HepG2 (cell line): ENCODE data around the gene ERMARD. TPM values are rescaled to one million over a fixed set of nuclear protein-coding genes. Genes with fewer than 3 reads are reported as not detected.

Source experiments
- ARNTL ChIP-seq: sonication (generic); formaldehyde crosslinking; IDR thresholded peaks from 2 replicates; pipeline ENCODE4 v1.4.0; 2020; ENCODE audit warnings: mild to moderate bottlenecking, missing genetic modification reagents
- DR1 ChIP-seq: sonication (generic); formaldehyde crosslinking; IDR thresholded peaks from 2 replicates; pipeline ENCODE4 v1.8.0; 2021; ENCODE audit warnings: mild to moderate bottlenecking, missing genetic modification reagents, inconsistent platforms
- JARID2 ChIP-seq: sonication (generic); formaldehyde crosslinking; IDR thresholded peaks from 2 replicates; pipeline ENCODE4 v1.8.1; 2023; ENCODE audit warnings: missing genetic modification reagents, inconsistent platforms; ENCODE audit not compliant: insufficient replicate concordance
- MZF1 ChIP-seq: sonication (generic); formaldehyde crosslinking; IDR thresholded peaks from 2 replicates; pipeline ENCODE4 v1.8.1; 2023; ENCODE audit warnings: mild to moderate bottlenecking, missing genetic modification reagents, borderline replicate concordance
- NFKBIZ ChIP-seq: IDR thresholded peaks from 2 replicates; pipeline ENCODE4 v1.6.1; 2018; ENCODE audit warnings: missing genetic modification reagents, missing compliant biosample characterization
- NR2C2 ChIP-seq: sonication (generic); formaldehyde crosslinking; IDR thresholded peaks from 2 replicates; pipeline ENCODE4 v1.4.0; 2020; ENCODE audit warnings: missing genetic modification reagents, mild to moderate bottlenecking, moderate library complexity, borderline replicate concordance
- POGZ ChIP-seq: sonication (generic); formaldehyde crosslinking; IDR thresholded peaks from 2 replicates; pipeline ENCODE4 v1.4.0; 2020; ENCODE audit warnings: mild to moderate bottlenecking, missing genetic modification reagents
- STAT5B ChIP-seq: sonication (generic); formaldehyde crosslinking; IDR thresholded peaks from 2 replicates; pipeline ENCODE4 v1.4.0; 2020; ENCODE audit warnings: missing genetic modification reagents
- TEAD3 ChIP-seq: optimal IDR thresholded peaks from 2 replicates; pipeline ENCODE3; 2016; ENCODE audit warnings: borderline replicate concordance
- ZFP36L1 ChIP-seq: sonication (generic); formaldehyde crosslinking; IDR thresholded peaks from 2 replicates; pipeline ENCODE4 v1.8.0; 2022; ENCODE audit warnings: mild to moderate bottlenecking, missing genetic modification reagents, moderate library complexity
- ZNF235 ChIP-seq: sonication (generic); formaldehyde crosslinking; IDR thresholded peaks from 2 replicates; pipeline ENCODE4 v1.8.1; 2023; ENCODE audit warnings: mild to moderate bottlenecking, missing genetic modification reagents, borderline replicate concordance
- ZNF761 ChIP-seq: sonication (generic); formaldehyde crosslinking; conservative IDR thresholded peaks from 2 replicates; pipeline ENCODE4 v1.4.0; 2020; ENCODE audit warnings: mild to moderate bottlenecking, missing genetic modification reagents
- polyA plus RNA-seq, 8 experiments: library from polyadenylated mRNA; depleted of rRNA in 3 of 8; stranded (reverse) in 7 of 8; unstranded in 1 of 8; fragments of >200 nt; fragmentation: Illumina TruSeq in 4 of 8; extraction: Trizol in 4 of 8; gene quantifications; 2 replicates each; pipeline versions ENCODE4 v1.2.1 to v1.2.3, GENCODE V29; 2011 to 2016; ENCODE audit warnings: low read depth in 4 of 8, missing spikeins in 1 of 8, mixed read lengths in 1 of 8; ENCODE audit not compliant: insufficient read depth in 1 of 8
- total RNA-seq, 5 experiments: library from RNA; depleted of rRNA; stranded (reverse); fragments of >200 nt; fragmentation: Illumina TruSeq; extraction: Trizol; gene quantifications; 2 replicates each; pipeline ENCODE4 v1.2.3, GENCODE V29; 2016; ENCODE audit warnings: low read depth in 1 of 5
- TF ChIP-seq, protein P1 (sequence below): sonication (generic); formaldehyde crosslinking; IDR thresholded peaks from 2 replicates; pipeline ENCODE4 v1.4.0; 2020; ENCODE audit warnings: missing genetic modification reagents, mild to moderate bottlenecking, borderline replicate concordance
- TF ChIP-seq, protein P2 (sequence below): sonication (generic); formaldehyde crosslinking; IDR thresholded peaks from 2 replicates; pipeline ENCODE4 v1.5.0; 2020; ENCODE audit warnings: mild to moderate bottlenecking, missing genetic modification reagents
- TF ChIP-seq, protein P3 (sequence below), 2 experiments: sonication (generic) in 1 of 2; formaldehyde crosslinking in 1 of 2; IDR thresholded peaks; 2 replicates each; pipeline versions ENCODE4 v1.4.0 to v1.6.1; 2016 to 2020; ENCODE audit warnings: borderline replicate concordance in 1 of 2, low read depth in 1 of 2, mild to moderate bottlenecking in 1 of 2, missing genetic modification reagents in 1 of 2
- TF ChIP-seq, protein P4 (sequence below): sonication (generic); formaldehyde crosslinking; IDR thresholded peaks from 2 replicates; pipeline ENCODE4 v1.9.0; 2021; ENCODE audit warnings: missing genetic modification reagents, mild to moderate bottlenecking, borderline replicate concordance

The ERMARD gene
- total and polyA plus RNA-seq, 2 of the 13 experiments (the other 11 are each of a cell fraction or from before 2014, with no cell fraction given): 8.8 to 10.7 TPM

DNA sequence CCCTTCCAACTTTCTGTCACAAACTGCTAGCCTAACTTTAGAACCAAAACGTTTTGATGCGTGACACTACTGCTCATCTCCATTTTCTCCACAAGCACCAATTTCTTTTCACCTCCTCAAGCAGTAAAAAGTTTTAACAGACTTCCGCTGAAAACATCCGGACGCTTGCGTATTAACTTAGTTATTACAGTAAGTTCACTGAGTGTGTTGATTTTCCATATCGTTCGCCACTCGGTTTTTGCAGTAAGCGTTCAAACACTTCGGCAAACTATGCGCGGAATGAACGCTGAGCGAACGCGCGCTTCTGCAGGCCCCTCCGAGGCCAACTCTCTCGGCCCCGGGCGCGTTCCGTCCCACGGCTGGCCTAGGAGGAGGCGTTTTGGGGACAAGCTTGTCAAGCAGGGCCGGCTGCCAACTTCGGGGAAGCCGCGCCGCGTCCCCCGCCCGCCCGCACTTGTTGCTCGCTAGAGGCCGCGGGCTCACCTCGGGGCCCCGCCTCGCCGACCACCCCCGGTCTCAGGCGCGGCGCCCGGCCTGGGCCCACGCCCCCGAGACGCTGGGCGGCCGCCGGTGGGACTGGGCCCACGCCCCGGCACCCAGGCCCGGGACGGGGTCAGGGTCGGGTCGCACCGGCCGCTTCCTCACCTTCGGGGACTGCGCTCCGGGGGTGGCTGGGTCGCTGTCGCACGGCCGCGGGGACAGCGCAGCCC, 28.1 kb upstream of the ERMARD start (continued):
- TF ChIP-seq ZFP36L1 (CRISPR knock-in tag): no peak
- no peak for TF ChIP-seq DR1 (CRISPR knock-in tag)
- TF ChIP-seq POGZ: peak; percentile 32; the same call in 1 of the 2 replicates
- no peak for TF ChIP-seq NFKBIZ
- 0 out of 2 replicates have a peak, but pooled peaks have one; percentile 15 for TF ChIP-seq NR2C2 (CRISPR knock-in tag)
- TF ChIP-seq, protein P1, sequence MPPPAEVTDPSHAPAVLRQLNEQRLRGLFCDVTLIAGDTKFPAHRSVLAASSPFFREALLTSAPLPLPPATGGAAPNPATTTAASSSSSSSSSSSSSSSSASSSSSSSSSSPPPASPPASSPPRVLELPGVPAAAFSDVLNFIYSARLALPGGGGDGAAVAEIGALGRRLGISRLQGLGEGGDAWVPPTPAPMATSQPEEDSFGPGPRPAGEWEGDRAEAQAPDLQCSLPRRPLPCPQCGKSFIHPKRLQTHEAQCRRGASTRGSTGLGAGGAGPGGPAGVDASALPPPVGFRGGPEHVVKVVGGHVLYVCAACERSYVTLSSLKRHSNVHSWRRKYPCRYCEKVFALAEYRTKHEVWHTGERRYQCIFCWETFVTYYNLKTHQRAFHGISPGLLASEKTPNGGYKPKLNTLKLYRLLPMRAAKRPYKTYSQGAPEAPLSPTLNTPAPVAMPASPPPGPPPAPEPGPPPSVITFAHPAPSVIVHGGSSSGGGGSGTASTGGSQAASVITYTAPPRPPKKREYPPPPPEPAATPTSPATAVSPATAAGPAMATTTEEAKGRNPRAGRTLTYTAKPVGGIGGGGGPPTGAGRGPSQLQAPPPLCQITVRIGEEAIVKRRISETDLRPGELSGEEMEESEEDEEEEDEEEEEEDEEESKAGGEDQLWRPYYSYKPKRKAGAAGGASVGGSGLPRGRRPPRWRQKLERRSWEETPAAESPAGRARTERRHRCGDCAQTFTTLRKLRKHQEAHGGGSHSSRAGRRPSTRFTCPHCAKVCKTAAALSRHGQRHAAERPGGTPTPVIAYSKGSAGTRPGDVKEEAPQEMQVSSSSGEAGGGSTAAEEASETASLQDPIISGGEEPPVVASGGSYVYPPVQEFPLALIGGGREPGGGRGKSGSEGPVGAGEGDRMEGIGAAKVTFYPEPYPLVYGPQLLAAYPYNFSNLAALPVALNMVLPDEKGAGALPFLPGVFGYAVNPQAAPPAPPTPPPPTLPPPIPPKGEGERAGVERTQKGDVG (CRISPR knock-in tag): 0 out of 2 replicates have a peak, but pooled peaks have one; percentile 10
- TF ChIP-seq ZNF761 (CRISPR knock-in tag): no peak; the same call in 1 of the 2 replicates
- no peak for TF ChIP-seq STAT5B (CRISPR knock-in tag)
- TF ChIP-seq ARNTL (CRISPR knock-in tag): no peak
- TF ChIP-seq, protein P2, sequence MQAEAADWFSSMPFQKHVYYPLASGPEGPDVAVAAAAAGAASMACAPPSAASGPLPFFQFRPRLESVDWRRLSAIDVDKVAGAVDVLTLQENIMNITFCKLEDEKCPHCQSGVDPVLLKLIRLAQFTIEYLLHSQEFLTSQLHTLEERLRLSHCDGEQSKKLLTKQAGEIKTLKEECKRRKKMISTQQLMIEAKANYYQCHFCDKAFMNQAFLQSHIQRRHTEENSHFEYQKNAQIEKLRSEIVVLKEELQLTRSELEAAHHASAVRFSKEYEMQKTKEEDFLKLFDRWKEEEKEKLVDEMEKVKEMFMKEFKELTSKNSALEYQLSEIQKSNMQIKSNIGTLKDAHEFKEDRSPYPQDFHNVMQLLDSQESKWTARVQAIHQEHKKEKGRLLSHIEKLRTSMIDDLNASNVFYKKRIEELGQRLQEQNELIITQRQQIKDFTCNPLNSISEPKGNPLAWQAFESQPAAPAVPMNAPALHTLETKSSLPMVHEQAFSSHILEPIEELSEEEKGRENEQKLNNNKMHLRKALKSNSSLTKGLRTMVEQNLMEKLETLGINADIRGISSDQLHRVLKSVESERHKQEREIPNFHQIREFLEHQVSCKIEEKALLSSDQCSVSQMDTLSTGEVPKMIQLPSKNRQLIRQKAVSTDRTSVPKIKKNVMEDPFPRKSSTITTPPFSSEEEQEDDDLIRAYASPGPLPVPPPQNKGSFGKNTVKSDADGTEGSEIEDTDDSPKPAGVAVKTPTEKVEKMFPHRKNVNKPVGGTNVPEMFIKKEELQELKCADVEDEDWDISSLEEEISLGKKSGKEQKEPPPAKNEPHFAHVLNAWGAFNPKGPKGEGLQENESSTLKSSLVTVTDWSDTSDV (CRISPR knock-in tag): 0 out of 2 replicates have a peak, but pooled peaks have one; percentile 17
- peak; percentile 52 for TF ChIP-seq TEAD3 (CRISPR knock-in tag)
- no peak for TF ChIP-seq MZF1 (CRISPR knock-in tag)
- TF ChIP-seq ZNF235: no peak
- no peak for TF ChIP-seq JARID2 (CRISPR knock-in tag)
- TF ChIP-seq, protein P3, sequence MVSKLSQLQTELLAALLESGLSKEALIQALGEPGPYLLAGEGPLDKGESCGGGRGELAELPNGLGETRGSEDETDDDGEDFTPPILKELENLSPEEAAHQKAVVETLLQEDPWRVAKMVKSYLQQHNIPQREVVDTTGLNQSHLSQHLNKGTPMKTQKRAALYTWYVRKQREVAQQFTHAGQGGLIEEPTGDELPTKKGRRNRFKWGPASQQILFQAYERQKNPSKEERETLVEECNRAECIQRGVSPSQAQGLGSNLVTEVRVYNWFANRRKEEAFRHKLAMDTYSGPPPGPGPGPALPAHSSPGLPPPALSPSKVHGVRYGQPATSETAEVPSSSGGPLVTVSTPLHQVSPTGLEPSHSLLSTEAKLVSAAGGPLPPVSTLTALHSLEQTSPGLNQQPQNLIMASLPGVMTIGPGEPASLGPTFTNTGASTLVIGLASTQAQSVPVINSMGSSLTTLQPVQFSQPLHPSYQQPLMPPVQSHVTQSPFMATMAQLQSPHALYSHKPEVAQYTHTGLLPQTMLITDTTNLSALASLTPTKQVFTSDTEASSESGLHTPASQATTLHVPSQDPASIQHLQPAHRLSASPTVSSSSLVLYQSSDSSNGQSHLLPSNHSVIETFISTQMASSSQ (IDR thresholded peaks at IDR 0.05; ENCODE audit: low read depth): no peak
- TF ChIP-seq, protein P3 (CRISPR knock-in tag; IDR thresholded peaks at IDR 0.05; ENCODE audit: borderline replicate concordance): no peak
- TF ChIP-seq, protein P4, sequence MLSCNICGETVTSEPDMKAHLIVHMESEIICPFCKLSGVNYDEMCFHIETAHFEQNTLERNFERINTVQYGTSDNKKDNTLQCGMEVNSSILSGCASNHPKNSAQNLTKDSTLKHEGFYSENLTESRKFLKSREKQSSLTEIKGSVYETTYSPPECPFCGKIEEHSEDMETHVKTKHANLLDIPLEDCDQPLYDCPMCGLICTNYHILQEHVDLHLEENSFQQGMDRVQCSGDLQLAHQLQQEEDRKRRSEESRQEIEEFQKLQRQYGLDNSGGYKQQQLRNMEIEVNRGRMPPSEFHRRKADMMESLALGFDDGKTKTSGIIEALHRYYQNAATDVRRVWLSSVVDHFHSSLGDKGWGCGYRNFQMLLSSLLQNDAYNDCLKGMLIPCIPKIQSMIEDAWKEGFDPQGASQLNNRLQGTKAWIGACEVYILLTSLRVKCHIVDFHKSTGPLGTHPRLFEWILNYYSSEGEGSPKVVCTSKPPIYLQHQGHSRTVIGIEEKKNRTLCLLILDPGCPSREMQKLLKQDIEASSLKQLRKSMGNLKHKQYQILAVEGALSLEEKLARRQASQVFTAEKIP (CRISPR knock-in tag): no peak
